DOHH2 (cell line): ENCODE results near the gene SLC43A2.
A peak's percentile ranks its signal among the peaks of the same experiment; 100 is the strongest.

Source experiments
- H3F3A ChIP-seq: fragments of 200-600 bp; sonication (generic), shearing (Covaris generic); 2 replicates; pipeline ENCODE4 v1.6.0; 2016; ENCODE audit warnings: antibody characterized with exemption, mild to moderate bottlenecking; ENCODE audit not compliant: control insufficient read depth, insufficient read depth
- H3K27ac ChIP-seq: fragments of 200-600 bp; sonication (generic); 2 replicates; pipeline ENCODE4 v1.5.1; 2014; ENCODE audit warnings: low read depth, mild to moderate bottlenecking, low read length, moderate library complexity
- H3K27me3 ChIP-seq: fragments of 200-600 bp; sonication (generic); 2 replicates; pipeline ENCODE4 v1.6.1; 2014; ENCODE audit warnings: mild to moderate bottlenecking, low read length, mixed read lengths; ENCODE audit not compliant: control insufficient read depth
- H3K36me3 ChIP-seq: fragments of 200-600 bp; sonication (generic); 2 replicates; pipeline ENCODE4 v1.6.1; 2014; ENCODE audit warnings: mild to moderate bottlenecking, low read length, moderate library complexity, mixed read lengths; ENCODE audit not compliant: control insufficient read depth
- H3K4me1 ChIP-seq: fragments of 200-600 bp; sonication (generic); 2 replicates; pipeline ENCODE4 v1.6.1; 2014; ENCODE audit warnings: mild to moderate bottlenecking, low read length, mixed read lengths; ENCODE audit not compliant: control insufficient read depth
- H3K4me2 ChIP-seq: fragments of 200-600 bp; sonication (generic); 2 replicates; pipeline ENCODE4 v1.6.0; 2014; ENCODE audit warnings: mild to moderate bottlenecking, low read length, moderate library complexity
- H3K4me3 ChIP-seq: fragments of 200-600 bp; sonication (generic); 2 replicates; pipeline ENCODE4 v1.5.1; 2014; ENCODE audit warnings: mild to moderate bottlenecking, low read length, mixed read lengths
- H3K79me2 ChIP-seq: fragments of 200-600 bp; sonication (generic); 2 replicates; pipeline ENCODE4 v1.6.1; 2014; ENCODE audit warnings: mild to moderate bottlenecking, low read length, mixed read lengths; ENCODE audit not compliant: control insufficient read depth
- H3K9me2 ChIP-seq: fragments of 200-600 bp; sonication (generic); replicated peaks from 2 replicates; pipeline ENCODE4 v1.6.1; 2014; ENCODE audit warnings: mild to moderate bottlenecking, low read length, mixed read lengths; ENCODE audit not compliant: control insufficient read depth
- H3K9me3 ChIP-seq: fragments of 200-600 bp; sonication (generic); 2 replicates; pipeline ENCODE4 v1.6.1; 2014; ENCODE audit warnings: antibody characterized with exemption, low read length, mixed read lengths; ENCODE audit not compliant: control insufficient read depth, insufficient read depth
- H4K20me1 ChIP-seq: fragments of 200-600 bp; sonication (generic); 2 replicates; pipeline ENCODE4 v1.6.0; 2014; ENCODE audit warnings: low read depth, mild to moderate bottlenecking, antibody characterized with exemption, low read length, moderate library complexity; ENCODE audit not compliant: control insufficient read depth, insufficient read depth
- CTCF ChIP-seq: fragments of 200-600 bp; sonication (generic); IDR thresholded peaks from one replicate; pipeline ENCODE4 v1.5.1; 2014; ENCODE audit warnings: antibody characterized with exemption, mild to moderate bottlenecking, low read depth, low read length; ENCODE audit not compliant: poor library complexity, severe bottlenecking
- EZH2phosphoT487 ChIP-seq: fragments of 200-600 bp; sonication (generic); IDR thresholded peaks from 2 replicates; pipeline ENCODE4 v1.6.1; 2017; ENCODE audit warnings: borderline replicate concordance, mild to moderate bottlenecking, antibody characterized with exemption, low read length, moderate library complexity, mixed read lengths

SLC43A2 gene

GRCh38 chr17:1580979-1581676 is 47.5 kb downstream of the SLC43A2 start:
- Histone ChIP-seq H3F3A (peaks cover 3% of the 10 kb centered on the region; the same call in 1 of the 2 replicates), H3K4me3 (no peak overlapping the region), H3K36me3 (peaks cover 69% of the 10 kb centered on the region), H3K4me2 (peak overlapping the region; percentile 18; the same call in 1 of the 2 replicates), H3K79me2 (no peaks in the 10 kb centered on the region), H3K9me3 (no peaks in the 10 kb centered on the region), H3K4me1 (peaks cover 48% of the 10 kb centered on the region), H4K20me1 (no peaks in the 10 kb centered on the region), H3K27me3 (no peaks in the 10 kb centered on the region), H3K9me2 (no peaks in the 10 kb centered on the region), H3K27ac (peak overlapping the region; percentile 11)
- TF ChIP-seq EZH2phosphoT487: no peak
- TF ChIP-seq CTCF: no peak

GRCh38 chr17:1578029-1578428 is 50.6 kb downstream of the SLC43A2 start:
- TF ChIP-seq CTCF: no peak
- TF ChIP-seq EZH2phosphoT487: no peak
- Histone ChIP-seq H4K20me1 (no peaks in the 10 kb centered on the region), H3K9me3 (no peaks in the 10 kb centered on the region), H3K36me3 (peaks cover 60% of the 10 kb centered on the region), H3K9me2 (no peaks in the 10 kb centered on the region), H3K4me1 (peaks cover 64% of the 10 kb centered on the region), H3K4me2 (peak overlapping the region; percentile 35; the same call in 1 of the 2 replicates), H3K79me2 (no peaks in the 10 kb centered on the region), H3K27me3 (no peaks in the 10 kb centered on the region), H3K4me3 (no peak overlapping the region), H3K27ac (peak overlapping the region; percentile 57), H3F3A (no peaks in the 10 kb centered on the region; the same call in 1 of the 2 replicates)

GRCh38 chr17:1577583-1578013 is 51.0 kb downstream of the SLC43A2 start:
- Histone ChIP-seq H3K4me1 (peaks cover 64% of the 10 kb centered on the region), H4K20me1 (no peaks in the 10 kb centered on the region), H3K27ac (peak overlapping the region; percentile 57), H3K4me2 (peak overlapping the region; percentile 35; the same call in 1 of the 2 replicates), H3K9me3 (no peaks in the 10 kb centered on the region), H3K4me3 (no peak overlapping the region), H3K79me2 (no peaks in the 10 kb centered on the region), H3K27me3 (no peaks in the 10 kb centered on the region), H3K36me3 (peaks cover 56% of the 10 kb centered on the region), H3K9me2 (no peaks in the 10 kb centered on the region), H3F3A (no peaks in the 10 kb centered on the region; the same call in 1 of the 2 replicates)
- TF ChIP-seq CTCF (no peak), EZH2phosphoT487 (no peak)
